Esophagus squamous epithelium (tissue), 4 donors: ENCODE data around the gene SPDYC.

ENCODE experiments used
- POLR2A ChIP-seq, 4 donors: fragments of 450-650 bp; IDR thresholded peaks; one replicate each; pipeline ENCODE4 v1.6.1; 2017; ENCODE audit warnings: antibody characterized with exemption in 4 of 4, mild to moderate bottlenecking in 4 of 4, moderate library complexity in 3 of 4
- TF ChIP-seq, protein P1 (sequence below), 6 experiments: fragments of 450-650 bp in 4 of 6; fragments of 200-600 bp in 2 of 6; sonication (generic) in 2 of 6; IDR thresholded peaks; one replicate each; pipeline ENCODE4 v1.5.1; 2016 to 2019; ENCODE audit warnings: antibody characterized with exemption in 6 of 6, mild to moderate bottlenecking in 4 of 6, moderate library complexity in 4 of 6

DNA sequence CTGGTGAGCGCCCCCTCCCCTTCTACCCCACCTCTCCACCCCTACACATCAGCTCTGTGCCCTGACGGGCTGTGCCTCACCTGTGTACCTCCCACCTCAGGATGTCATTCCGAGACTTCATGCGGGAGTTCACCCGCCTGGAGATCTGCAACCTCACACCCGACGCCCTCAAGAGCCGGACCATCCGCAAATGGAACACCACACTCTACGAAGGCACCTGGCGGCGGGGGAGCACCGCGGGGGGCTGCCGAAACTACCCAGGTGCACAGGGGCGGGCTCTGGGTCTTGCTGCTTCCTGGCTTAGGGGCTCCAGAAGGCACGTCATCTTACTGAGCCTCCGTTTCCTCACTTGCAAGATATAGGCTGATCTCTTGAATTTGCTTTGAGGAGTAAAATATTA is 18.5 kb downstream of the SPDYC start:
- TF ChIP-seq, protein P1, sequence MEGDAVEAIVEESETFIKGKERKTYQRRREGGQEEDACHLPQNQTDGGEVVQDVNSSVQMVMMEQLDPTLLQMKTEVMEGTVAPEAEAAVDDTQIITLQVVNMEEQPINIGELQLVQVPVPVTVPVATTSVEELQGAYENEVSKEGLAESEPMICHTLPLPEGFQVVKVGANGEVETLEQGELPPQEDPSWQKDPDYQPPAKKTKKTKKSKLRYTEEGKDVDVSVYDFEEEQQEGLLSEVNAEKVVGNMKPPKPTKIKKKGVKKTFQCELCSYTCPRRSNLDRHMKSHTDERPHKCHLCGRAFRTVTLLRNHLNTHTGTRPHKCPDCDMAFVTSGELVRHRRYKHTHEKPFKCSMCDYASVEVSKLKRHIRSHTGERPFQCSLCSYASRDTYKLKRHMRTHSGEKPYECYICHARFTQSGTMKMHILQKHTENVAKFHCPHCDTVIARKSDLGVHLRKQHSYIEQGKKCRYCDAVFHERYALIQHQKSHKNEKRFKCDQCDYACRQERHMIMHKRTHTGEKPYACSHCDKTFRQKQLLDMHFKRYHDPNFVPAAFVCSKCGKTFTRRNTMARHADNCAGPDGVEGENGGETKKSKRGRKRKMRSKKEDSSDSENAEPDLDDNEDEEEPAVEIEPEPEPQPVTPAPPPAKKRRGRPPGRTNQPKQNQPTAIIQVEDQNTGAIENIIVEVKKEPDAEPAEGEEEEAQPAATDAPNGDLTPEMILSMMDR (IDR thresholded peaks at IDR 0.05): no peak
- no peak for TF ChIP-seq POLR2A (IDR thresholded peaks at IDR 0.05)
